Measurements from ENCODE around the gene NUDT4. TPM values are rescaled to one million over a fixed set of nuclear protein-coding genes. Genes with fewer than 3 reads are reported as not detected.

NUDT4 gene
- total RNA-seq, 1 experiment from 2014 or later: 236 TPM

DNA sequence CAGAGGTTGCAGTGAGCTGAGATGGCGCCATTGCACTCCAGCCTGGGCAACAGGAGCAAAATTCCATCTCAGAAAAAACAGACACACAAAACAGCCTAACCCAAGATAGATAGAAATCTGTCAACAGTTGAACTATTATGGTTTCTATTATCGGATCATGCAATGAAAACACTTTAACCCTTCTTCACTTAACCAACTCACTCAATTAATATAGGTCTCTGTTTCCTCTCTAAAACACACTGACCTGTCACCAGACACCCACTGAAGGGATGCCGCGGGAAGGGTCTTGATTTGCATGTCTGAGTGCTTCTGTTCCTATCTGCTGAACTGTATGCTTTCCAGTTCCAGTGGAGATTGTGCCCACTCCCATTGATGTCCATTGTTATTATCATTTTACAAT, 38.0 kb upstream of the NUDT4 start:
- no peak overlapping the region for H3K4me3 Mint-ChIP-seq (ENCODE audit: unreplicated experiment)
- H3K36me3 ChIP-seq (ENCODE audit: control insufficient read depth, insufficient read depth, low read length): no peaks in the 10 kb centered on the region
- TF ChIP-seq, protein P1, sequence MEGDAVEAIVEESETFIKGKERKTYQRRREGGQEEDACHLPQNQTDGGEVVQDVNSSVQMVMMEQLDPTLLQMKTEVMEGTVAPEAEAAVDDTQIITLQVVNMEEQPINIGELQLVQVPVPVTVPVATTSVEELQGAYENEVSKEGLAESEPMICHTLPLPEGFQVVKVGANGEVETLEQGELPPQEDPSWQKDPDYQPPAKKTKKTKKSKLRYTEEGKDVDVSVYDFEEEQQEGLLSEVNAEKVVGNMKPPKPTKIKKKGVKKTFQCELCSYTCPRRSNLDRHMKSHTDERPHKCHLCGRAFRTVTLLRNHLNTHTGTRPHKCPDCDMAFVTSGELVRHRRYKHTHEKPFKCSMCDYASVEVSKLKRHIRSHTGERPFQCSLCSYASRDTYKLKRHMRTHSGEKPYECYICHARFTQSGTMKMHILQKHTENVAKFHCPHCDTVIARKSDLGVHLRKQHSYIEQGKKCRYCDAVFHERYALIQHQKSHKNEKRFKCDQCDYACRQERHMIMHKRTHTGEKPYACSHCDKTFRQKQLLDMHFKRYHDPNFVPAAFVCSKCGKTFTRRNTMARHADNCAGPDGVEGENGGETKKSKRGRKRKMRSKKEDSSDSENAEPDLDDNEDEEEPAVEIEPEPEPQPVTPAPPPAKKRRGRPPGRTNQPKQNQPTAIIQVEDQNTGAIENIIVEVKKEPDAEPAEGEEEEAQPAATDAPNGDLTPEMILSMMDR (IDR thresholded peaks at IDR 0.05; ENCODE audit: insufficient read depth in 1 of 2, low read depth in 1 of 2, low read length in 1 of 2, severe bottlenecking in 1 of 2, unreplicated experiment in 1 of 2): no peak
- H3K9me3 Mint-ChIP-seq (ENCODE audit: unreplicated experiment): no peaks in the 10 kb centered on the region
- H3K4me1 ChIP-seq: peaks cover 28% of the 10 kb centered on the region
- no TSS peak for BruUV-seq (replicated peaks)
- ChIA-PET CTCF (no interaction called here), POLR2A (no interaction called here)
- H3K4me1 Mint-ChIP-seq (ENCODE audit: low read depth, unreplicated experiment): peaks cover 17% of the 10 kb centered on the region
- H3K27me3 ChIP-seq (replicated peaks; ENCODE audit: control insufficient read depth, insufficient read depth, low read length): no peaks in the 10 kb centered on the region
- H3K36me3 Mint-ChIP-seq (ENCODE audit: insufficient read depth, unreplicated experiment): no peaks in the 10 kb centered on the region
- H3K27me3 Mint-ChIP-seq (ENCODE audit: insufficient read depth, unreplicated experiment): no peaks in the 10 kb centered on the region
- no peak for DNase-seq
- H3K27ac Mint-ChIP-seq (ENCODE audit: unreplicated experiment): no peak overlapping the region
- no peaks in the 10 kb centered on the region for H3K9me3 ChIP-seq
- intact Hi-C loops (cut with micrococcal nuclease; ENCODE audit: unreplicated experiment): no loop called here
- H3K4me3 ChIP-seq (ENCODE audit: low read depth, low read length): no peak overlapping the region

DNA sequence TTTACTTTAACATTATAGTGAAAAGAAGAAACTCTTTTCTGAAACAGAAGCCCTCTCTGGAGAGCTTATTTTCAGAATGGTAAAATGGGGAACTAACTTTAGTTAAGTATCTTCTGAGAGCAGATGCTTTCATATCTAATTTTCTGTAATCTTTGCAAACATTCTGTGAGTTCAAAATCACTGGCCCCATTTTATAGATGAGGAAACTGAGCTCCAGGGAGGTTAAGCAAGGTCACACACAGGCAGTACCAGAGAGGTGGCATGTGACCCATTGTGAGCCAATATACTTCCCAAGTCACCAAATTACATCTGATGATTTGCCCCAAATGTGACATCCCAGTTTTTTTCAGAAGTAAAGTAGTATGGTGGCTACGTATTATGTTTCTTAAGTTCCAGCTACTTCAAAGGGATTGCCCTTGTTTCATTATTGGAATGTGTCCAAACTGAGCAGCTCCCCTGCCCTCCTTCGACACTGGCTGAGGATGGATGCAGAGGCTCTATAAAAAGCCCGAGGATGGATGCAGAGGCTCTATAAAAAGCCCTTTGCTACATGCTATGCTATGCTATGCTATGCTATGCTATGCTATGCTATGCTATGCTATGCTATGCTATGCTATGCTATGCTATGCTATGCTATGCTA, 36.2 kb upstream of the NUDT4 start:
- POLR2A ChIA-PET: no interaction called here
- no TSS peak for BruUV-seq (replicated peaks)
- Histone ChIP-seq H3K36me3 (ENCODE audit: control insufficient read depth, insufficient read depth, low read length) (no peaks in the 10 kb centered on the region), H3K4me3 (ENCODE audit: low read depth, low read length) (no peak overlapping the region), H3K9me3 (no peaks in the 10 kb centered on the region), H3K4me1 (peaks cover 20% of the 10 kb centered on the region), H3K27me3 (replicated peaks; ENCODE audit: control insufficient read depth, insufficient read depth, low read length) (no peaks in the 10 kb centered on the region)
- no peak for DNase-seq
- Mint-ChIP-seq H3K9me3 (ENCODE audit: unreplicated experiment) (no peaks in the 10 kb centered on the region), H3K4me3 (ENCODE audit: unreplicated experiment) (no peak overlapping the region), H3K4me1 (ENCODE audit: low read depth, unreplicated experiment) (peaks cover 18% of the 10 kb centered on the region), H3K27me3 (ENCODE audit: insufficient read depth, unreplicated experiment) (no peaks in the 10 kb centered on the region), H3K27ac (ENCODE audit: unreplicated experiment) (no peak overlapping the region), H3K36me3 (ENCODE audit: insufficient read depth, unreplicated experiment) (no peaks in the 10 kb centered on the region)
- intact Hi-C loops (cut with micrococcal nuclease; ENCODE audit: unreplicated experiment): no loop called here
- CTCF ChIA-PET: no interaction called here
- TF ChIP-seq, protein P1 (IDR thresholded peaks at IDR 0.05; ENCODE audit: insufficient read depth in 1 of 2, low read depth in 1 of 2, low read length in 1 of 2, severe bottlenecking in 1 of 2, unreplicated experiment in 1 of 2): no peak

DNA sequence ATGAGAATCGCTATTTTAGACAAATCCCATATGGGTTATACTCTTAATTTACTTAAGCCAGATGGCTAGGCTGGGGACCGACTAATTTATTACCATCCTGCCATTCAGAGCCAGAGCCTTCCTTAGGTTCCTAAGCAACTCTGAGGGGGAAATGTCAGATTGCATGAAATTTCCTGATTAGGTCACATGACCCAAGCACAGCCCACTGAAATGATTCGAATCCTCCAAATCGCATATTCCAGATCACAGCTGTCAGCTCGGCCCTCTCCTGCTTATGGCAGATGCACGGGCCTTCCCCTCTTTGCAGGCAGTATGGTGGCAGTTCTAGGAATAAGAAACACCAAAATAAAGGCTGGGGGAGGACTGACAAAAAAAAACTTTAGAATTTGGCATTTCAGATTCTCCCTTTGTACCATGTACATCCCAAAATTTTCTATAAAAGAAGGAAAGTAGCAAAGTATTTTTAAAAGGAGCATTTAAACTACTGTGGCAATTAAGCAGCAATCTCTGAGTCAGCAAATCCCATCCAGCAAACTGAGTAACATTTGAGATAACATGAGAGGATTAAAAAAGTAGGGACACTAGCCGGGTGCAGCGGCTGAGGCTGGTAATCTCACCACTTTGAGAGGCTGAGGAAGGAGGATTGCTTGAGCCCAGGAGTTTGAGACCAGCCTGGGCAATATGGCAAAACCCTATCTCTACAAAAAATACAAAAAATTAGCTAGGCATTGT, 30.5 kb upstream of the NUDT4 start:
- H3K27me3 Mint-ChIP-seq (ENCODE audit: insufficient read depth, unreplicated experiment): no peaks in the 10 kb centered on the region
- no peak overlapping the region for H3K27ac Mint-ChIP-seq (ENCODE audit: unreplicated experiment)
- H3K4me1 ChIP-seq: no peaks in the 10 kb centered on the region
- intact Hi-C loops (cut with micrococcal nuclease; ENCODE audit: unreplicated experiment): no loop called here
- no peak overlapping the region for H3K4me3 ChIP-seq (ENCODE audit: low read depth, low read length)
- no peaks in the 10 kb centered on the region for H3K27me3 ChIP-seq (replicated peaks; ENCODE audit: control insufficient read depth, insufficient read depth, low read length)
- ChIA-PET POLR2A (interaction anchor here (0.6 kb wide), 1 partner anchor 10 kb away, joined by 3 read pairs; no protein-coding TSS in a partner anchor), CTCF (no interaction called here)
- no peaks in the 10 kb centered on the region for H3K36me3 ChIP-seq (ENCODE audit: control insufficient read depth, insufficient read depth, low read length)
- TF ChIP-seq, protein P1 (IDR thresholded peaks at IDR 0.05; ENCODE audit: insufficient read depth in 1 of 2, low read depth in 1 of 2, low read length in 1 of 2, severe bottlenecking in 1 of 2, unreplicated experiment in 1 of 2): no peak
- peaks cover 20% of the 10 kb centered on the region for H3K4me1 Mint-ChIP-seq (ENCODE audit: low read depth, unreplicated experiment)
- H3K36me3 Mint-ChIP-seq (ENCODE audit: insufficient read depth, unreplicated experiment): peaks cover 2% of the 10 kb centered on the region
- no peak for DNase-seq
- no TSS peak for BruUV-seq (replicated peaks)
- H3K9me3 ChIP-seq: no peaks in the 10 kb centered on the region
- peaks cover 7% of the 10 kb centered on the region for H3K9me3 Mint-ChIP-seq (ENCODE audit: unreplicated experiment)
- no peak overlapping the region for H3K4me3 Mint-ChIP-seq (ENCODE audit: unreplicated experiment)
